AG09309 (cell line): ENCODE results near the gene LRP11.
"Not testable (repeated sequence)": the region's sequence is repeated elsewhere in the genome, so short reads cannot be mapped to it uniquely, and the experiment has no call there.

Source experiments
- DNase-seq: peaks from one replicate; pipeline ENCODE4 v3.0.0-alpha.2; 2010; ENCODE audit warnings: low read depth
- H3K4me3 ChIP-seq: 2 replicates; pipeline ENCODE4 v1.5.1; 2011; ENCODE audit warnings: mild to moderate bottlenecking, low read depth, low read length, moderate library complexity; ENCODE audit not compliant: control insufficient read depth
- TF ChIP-seq, protein P1 (sequence below): IDR thresholded peaks from 2 replicates; pipeline ENCODE4 v1.5.1; 2011; ENCODE audit warnings: mild to moderate bottlenecking, low read depth, low read length, inconsistent platforms; ENCODE audit not compliant: insufficient read depth, control insufficient read depth; ENCODE audit errors: missing control alignments

The LRP11 gene

DNA sequence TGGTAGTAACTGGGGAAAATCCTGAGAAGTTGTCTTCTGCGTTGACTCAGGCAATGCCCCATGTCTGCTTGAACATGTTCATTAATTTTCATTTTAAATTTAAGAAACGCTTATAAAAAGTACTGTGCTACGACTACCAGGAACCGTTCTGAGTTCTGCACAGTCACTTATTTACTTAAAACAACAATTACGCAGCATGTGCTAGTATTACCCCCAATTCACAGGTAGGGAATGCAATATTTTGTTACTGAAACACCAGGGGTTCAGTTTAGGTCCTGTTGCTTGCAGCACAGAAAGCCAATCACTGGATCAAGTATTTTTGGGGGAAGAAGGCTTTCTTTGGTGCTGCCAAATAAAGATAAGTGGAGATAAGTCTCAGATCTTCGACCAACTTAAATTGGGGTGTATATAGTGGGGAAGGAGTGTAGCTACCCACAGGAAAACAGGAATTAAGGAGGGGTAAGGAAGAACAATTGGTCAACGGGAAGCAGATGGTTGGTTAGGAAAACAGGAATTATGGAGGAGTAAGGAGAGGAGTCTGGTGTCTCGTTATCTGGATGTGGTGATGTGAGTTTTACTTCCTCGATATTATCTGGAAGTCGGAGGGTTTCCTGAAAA is 5.2 kb upstream of the LRP11 start:
- DNase-seq = no peak
- H3K4me3 ChIP-seq = no peak overlapping the region
- TF ChIP-seq, protein P1, sequence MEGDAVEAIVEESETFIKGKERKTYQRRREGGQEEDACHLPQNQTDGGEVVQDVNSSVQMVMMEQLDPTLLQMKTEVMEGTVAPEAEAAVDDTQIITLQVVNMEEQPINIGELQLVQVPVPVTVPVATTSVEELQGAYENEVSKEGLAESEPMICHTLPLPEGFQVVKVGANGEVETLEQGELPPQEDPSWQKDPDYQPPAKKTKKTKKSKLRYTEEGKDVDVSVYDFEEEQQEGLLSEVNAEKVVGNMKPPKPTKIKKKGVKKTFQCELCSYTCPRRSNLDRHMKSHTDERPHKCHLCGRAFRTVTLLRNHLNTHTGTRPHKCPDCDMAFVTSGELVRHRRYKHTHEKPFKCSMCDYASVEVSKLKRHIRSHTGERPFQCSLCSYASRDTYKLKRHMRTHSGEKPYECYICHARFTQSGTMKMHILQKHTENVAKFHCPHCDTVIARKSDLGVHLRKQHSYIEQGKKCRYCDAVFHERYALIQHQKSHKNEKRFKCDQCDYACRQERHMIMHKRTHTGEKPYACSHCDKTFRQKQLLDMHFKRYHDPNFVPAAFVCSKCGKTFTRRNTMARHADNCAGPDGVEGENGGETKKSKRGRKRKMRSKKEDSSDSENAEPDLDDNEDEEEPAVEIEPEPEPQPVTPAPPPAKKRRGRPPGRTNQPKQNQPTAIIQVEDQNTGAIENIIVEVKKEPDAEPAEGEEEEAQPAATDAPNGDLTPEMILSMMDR = no peak

DNA sequence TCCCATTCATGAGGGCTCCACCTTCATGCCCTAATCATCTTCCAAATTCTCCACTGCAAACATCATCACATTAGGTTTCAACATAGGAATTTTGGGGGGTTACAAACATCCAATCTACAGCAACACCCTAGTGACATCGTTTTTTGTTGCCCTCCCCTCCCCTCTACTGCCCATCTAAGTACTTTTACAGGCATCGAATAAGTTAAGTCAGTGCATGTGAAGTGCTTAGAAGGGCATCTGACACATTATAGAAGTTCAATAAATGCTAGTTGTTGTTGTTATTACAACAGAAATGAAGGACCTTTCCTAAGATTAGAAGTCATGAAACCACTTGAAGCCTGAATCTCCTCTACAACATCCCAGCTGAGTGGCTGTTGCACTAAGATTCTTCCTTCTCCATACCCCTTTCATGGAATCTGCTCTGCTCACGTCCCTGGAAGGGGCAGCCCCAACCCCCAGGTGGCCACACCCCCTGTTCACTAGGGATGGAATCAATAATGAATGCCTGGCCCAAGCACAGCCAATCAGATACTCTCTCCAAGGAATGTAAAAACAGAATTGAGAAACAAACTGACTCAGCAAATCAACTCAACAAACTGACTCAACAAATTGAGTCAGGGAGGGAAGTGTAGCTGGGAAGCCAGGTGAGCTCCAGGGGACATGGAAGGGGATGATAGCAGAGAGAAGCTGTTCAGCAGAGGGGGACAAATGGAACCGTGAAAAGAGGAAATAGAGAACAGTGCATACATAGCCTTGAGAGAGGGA is 3.9 kb upstream of the LRP11 start:
- TF ChIP-seq, protein P1 = no peak
- H3K4me3 ChIP-seq = no peak overlapping the region
- no peak for DNase-seq

DNA sequence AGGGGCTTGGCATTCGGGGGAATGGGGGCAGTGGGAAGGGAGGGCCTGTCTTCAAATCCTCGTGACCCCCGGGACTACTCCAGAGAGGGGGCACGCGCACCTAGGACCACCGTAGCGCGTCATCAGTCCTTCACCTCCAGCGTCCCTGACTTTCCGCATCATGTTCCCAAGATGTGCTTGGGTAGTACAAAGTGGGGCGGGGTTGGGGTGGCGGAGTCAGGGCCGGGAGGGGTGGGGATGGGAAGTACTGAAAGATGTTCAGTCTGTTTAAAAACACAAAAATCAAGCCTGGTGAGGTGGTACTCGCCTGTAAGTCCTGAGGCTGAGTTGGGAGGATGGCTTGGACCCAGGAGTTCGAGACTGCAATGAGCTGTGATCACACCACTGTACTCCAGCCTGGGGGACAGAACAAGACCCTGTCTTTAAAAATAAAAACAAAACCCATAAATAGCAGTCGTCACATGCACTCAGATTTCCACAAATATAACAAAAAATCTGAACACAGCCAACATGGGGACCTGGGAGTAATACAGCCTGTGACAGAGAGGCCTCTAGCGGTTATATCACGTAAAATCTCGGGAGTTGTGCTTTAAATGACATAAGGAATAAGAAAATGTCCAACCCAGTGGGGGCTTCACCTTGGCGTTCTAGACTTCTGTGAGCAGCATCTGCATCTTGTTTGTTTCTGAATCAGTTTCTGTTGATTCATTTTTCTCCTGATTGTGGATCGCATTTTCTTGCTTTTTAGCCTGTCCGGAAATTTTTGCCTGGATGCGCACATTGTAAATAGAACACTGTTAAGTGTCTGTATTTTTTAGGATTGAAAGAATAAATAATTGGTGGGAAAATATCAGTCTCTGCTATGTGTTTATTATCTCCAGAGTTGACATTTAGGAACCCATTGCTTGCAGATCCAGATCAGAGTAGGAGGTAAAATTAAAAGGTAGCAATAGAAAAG is 698 bp upstream of the LRP11 start:
- peak overlapping the region; percentile 65 for H3K4me3 ChIP-seq
- TF ChIP-seq, protein P1 = peak; percentile 74
- no peak for DNase-seq

DNA sequence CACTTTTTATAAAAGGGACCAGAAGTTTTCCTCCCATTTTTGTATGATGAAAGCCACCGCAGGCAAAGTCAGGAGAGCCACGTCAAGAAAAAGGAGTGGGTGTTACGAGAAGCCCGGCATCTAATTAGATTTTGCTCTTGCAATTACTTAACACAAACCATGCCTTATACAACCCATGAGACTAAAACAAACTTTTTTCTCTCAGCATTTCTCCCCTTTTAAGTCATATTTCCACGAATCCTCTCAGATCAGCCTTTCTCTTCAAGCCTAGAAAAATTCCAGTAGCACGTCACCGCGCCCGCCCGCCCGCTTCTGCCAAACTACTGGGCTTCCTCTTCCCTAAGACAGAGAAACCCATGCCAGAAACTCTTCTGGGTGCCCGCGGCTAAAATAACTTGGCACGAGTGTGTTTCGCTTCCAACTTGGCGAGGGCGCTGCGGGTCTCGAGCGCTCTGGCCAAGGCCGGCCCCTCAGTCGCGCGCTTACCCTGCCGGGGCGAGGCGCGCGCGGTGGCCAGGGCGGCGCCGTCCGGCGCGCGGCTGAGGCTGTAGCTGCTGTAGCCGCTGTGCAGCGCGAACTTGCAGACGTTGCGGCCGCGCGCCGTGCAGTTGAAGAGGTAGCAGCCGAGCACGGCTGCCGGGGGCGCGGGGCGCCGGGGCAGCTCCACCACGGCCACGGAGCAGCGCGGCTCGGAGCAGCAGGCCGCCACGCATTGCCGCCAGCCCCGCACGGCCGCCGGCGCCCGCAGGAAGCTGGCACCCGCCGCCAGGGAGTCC is 1.0 kb downstream of the LRP11 start:
- DNase-seq = no peak
- peak overlapping the region; percentile 65 for H3K4me3 ChIP-seq
- TF ChIP-seq, protein P1 = no peak

DNA sequence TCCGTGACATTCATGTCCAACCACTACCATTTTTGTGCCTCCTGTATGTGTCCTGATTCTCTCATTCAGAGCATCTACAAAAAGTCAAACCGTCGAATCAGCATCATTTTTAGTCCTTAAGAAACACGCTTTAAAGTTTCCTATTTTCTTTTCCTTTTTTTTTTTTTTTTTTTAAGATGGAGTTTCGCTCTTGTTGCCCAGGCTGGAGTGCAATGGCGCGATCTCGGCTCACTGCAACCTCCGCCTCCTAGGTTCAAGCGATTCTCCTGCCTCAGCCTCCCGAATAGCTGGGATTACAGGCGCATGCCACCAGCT is 1.8 kb downstream of the LRP11 start:
- peak overlapping the region; percentile 65 for H3K4me3 ChIP-seq

DNA sequence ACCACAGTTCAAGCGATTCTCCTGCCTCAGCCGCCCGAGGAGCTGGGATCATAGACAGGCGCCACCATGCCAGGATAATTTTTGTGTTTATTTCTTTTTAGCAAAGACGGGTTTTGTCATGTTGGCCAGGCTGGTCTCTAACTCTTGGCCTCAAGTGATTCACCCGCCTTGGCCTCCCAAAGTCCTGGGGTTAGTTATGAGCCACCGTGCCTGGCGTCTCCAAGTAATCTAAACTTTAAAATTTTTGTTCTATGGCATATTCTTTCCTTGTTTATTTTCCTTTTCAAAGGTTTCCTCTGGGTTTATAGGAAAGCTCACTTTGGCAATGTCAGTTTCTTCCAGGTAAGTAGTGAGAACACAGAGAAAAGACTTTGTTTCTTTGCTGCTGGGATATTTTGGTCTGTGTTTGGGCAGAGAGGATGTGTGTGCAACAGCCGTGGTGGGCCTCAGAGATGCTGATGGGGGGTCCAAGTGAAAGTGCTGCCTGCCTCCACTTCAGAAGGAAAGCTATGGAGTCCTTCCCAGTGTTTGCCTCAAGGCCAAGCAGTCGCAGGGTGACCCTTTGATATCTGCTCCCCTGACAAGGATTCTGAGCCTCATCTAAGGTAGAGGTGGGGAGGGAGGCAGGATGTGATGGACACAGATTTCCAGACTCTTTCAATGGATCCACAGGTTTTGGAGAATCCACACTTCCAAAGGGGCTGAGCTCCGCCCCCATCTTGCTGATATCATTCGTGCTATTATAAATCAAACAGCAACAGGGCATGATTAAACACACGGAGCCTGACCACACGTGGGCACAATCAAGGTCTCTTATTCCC is 2.3 kb downstream of the LRP11 start:
- DNase-seq = no peak
- no peak overlapping the region for H3K4me3 ChIP-seq
- TF ChIP-seq, protein P1 = no peak

More for the DNA sequence above, 1.8 kb downstream of the LRP11 start:
- DNase-seq = not testable (repeated sequence)
